ENCODE data around the gene MAGI1. TPM values are rescaled to one million over a fixed set of nuclear protein-coding genes. Genes with fewer than 3 reads are reported as not detected.

The MAGI1 gene
- total RNA-seq, 1 donor from 2014 or later, result 10.6 TPM

DNA sequence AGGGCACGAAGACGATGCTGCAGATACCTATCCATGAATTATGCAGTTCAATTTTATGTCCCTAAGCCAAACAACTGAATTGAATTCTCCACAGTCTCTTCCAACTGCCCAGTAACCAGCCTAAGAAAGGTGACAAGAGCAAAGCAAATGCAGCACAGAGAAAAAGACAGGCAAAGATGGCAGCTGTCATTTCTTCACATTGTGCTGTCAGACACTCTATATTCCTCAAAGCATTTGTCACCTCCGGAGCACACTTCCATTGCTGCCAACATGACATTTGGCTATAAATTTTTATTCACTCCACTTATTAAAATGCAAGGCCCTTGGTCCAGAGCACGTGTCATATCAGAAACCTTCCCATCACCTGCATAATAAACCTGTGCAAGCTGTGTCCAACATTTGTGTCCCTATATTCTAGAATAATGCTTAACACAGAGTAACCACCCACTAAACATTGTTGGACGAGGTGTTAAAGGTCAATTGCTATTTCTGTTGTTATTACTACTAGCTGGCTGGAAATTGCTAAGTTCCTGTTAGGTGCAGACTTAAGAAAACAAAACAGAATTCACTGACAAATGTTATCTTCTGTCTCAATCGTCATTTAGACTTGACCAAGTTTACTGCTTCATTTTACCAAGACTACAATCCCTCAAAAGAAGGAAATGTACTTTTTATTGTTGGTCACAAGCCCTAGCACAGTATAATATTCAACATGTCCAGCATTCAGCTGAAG lies 89.7 kb downstream of the MAGI1 start:
- DNase-seq (ENCODE audit: low read depth), result no peak

DNA sequence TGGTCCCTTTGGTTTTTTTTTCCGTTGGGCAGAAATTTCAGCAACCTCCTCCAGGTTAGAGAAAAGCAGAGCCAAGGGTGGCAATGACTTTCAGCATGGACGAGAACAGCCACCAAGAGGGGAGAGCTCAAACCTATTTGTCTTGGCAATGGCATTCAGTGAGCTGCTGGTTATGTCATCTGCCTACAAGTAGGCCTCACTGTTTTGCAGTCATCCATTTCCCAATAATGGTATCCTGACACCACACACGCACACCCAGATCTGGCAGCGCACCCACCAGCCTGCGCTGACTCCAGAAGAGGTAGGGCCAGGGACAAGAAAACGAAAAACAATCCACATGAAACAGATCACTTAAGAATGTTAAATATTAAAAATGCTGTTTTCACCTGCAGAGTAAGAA lies 92.3 kb downstream of the MAGI1 start:
- DNase-seq (ENCODE audit: low read depth), result no peak

GRCh38 chr3:65945953-65946352 lies 92.8 kb downstream of the MAGI1 start:
- DNase-seq (ENCODE audit: low read depth), result no peak

DNA sequence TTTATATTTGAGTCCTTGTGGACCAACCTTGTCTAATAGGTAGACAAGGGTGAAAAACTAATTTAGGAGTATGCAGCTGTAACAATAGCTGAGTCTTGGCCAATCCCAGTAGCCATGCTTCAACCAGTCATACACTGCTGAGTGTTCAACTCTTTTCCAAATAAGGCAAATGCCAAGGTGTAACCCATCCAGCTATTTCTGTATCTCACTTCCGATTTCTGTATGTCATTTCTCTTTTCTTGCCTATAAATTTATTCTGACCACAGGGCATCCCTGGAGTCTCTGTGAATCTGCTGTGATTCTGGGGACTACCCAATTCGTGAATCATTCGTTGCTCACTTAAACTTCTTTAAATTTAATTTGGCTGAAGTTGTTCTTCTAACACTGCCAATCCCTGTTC lies 93.2 kb downstream of the MAGI1 start:
- no peak for DNase-seq (ENCODE audit: low read depth)

GRCh38 chr3:65944252-65944651 lies 94.5 kb downstream of the MAGI1 start:
- no peak for DNase-seq (ENCODE audit: low read depth)

DNA sequence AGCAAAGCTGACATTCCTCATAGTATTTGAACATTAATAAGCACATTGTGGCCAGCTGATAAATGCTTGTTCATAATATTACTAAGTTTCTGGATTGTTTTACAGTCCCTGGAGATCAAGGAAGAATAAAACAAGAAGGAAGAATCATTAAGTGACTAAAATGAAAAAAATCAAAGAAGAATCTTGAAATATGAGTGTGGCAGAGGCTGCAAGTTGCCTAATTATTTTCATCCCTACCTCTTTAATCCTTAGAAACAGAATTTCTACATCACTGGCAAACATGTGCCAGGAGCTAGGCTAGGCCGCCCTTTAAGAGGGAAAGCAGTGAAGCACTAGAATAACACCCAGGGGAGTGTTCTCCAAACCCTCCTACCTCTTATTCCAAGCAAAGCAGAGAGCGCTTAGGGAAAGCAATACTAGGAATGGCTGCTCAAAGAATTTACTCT lies 98.9 kb downstream of the MAGI1 start:
- peak; percentile 29 for DNase-seq (ENCODE audit: low read depth)

GRCh38 chr3:65939184-65939583 lies 99.5 kb downstream of the MAGI1 start:
- no peak for DNase-seq (ENCODE audit: low read depth)

DNA sequence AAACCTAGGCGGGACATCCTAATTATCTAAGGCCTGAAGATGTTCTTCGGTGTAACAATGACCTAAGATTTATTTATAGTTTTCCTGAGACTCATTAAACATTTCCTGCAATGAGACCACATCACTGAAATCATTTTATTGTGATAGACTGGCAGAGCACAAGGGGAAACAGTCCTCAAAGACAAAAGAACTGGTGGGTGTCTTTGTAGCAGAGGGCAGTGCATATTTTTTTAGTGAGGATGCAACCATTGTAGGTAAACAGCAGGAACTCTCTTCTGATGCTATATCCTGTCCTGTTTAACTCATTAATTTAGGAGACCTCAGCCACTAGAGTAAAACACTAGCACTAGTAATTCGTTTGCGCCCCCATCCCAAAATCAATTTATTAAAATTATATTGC lies 100.0 kb downstream of the MAGI1 start:
- no peak for DNase-seq (ENCODE audit: low read depth)

GRCh38 chr3:65938147-65938546 lies 100.6 kb downstream of the MAGI1 start:
- no peak for DNase-seq (ENCODE audit: low read depth)

- peak; percentile 34 for DNase-seq (ENCODE audit: low read depth)
These were observed 101.6 kb downstream of the MAGI1 start for GRCh38 chr3:65936908-65937638.

GRCh38 chr3:65935724-65936123 lies 103.0 kb downstream of the MAGI1 start:
- DNase-seq (ENCODE audit: low read depth), result no peak

- DNase-seq (ENCODE audit: low read depth), result no peak
These were observed 108.1 kb downstream of the MAGI1 start for GRCh38 chr3:65930648-65931047.

- no peak for DNase-seq (ENCODE audit: low read depth)
These were observed 110.6 kb downstream of the MAGI1 start for GRCh38 chr3:65928110-65928509.

DNA sequence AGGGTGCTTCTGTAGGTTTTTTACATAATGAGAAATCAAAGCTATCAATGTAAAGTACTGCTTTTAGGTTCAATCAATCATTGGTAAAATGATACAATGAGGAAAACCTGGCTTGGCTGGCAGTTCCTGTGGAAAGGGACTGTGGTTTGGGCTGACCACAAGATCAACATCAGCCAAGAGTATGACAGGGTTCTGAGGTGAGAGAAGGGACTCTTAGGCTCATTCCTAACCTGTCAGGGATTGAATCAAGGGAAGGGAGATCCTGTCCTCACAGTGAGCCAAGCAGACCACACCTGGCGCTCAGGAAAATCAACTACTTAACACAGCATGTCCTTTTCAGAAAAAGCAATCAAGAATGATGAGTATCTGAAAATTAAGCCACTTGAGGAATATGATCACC lies 111.1 kb downstream of the MAGI1 start:
- peak; percentile 39 for DNase-seq (ENCODE audit: low read depth)

GRCh38 chr3:65925254-65925954 lies 113.3 kb downstream of the MAGI1 start:
- no peak for DNase-seq (ENCODE audit: low read depth)

DNA sequence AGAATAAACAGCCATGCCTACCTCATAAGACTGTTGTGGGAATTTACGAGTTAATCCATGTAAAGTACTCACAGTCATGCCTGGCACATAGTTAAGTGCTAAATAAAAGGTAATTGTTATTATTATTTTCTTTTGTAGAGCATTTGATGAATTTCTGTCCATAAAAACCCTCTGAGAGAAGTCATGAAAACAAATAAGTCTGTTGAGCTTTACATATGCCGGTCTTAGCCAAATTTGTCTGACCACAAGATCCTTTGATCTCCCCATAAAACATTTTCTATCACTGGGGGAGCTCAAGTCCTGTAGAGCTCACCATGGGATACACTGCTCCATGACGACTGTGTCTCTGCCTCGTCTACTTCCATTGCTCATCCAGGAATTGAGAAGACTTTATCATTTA lies 114.0 kb downstream of the MAGI1 start:
- DNase-seq (ENCODE audit: low read depth), result no peak

DNA sequence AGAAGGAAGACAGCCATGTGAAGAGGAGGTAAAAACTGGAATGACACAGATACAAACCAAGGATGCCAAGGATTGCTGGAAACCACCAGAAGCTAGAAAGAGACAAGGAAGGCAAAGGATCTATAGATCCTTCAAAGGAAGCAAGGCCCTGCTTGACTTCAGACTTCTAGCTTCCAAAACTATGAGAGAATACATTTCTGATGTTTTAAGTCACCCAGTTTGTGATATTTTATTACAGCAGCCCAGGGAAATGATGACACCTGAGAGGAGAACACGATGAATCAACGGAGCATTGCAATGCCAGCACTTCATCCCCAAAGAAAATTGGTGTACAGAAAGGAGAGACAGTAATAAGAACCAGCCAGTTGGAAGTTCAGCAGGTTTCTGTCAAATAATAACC lies 116.3 kb downstream of the MAGI1 start:
- no peak for DNase-seq (ENCODE audit: low read depth)

- DNase-seq (ENCODE audit: low read depth), result no peak
These were observed 118.9 kb downstream of the MAGI1 start for GRCh38 chr3:65919826-65920225.

DNA sequence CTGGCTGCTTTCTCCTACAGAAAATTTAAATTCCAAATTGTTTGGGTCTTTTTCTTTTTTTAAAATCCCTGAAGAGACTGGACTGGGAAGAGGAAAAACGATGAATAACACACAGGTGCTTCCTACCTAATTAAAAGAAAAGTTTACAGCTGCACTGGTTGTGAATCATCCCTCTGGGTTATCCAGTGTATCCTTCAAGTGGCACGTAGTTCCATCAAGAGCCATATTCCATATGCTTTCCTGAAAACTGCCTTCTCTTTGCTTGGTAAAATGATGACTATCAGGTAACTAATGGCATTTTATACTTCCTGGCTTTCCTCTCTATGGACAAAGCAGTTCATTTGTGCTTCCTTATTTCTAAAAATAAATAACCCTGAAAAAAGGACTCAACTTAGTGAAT lies 123.2 kb downstream of the MAGI1 start:
- DNase-seq (ENCODE audit: low read depth), result no peak

DNA sequence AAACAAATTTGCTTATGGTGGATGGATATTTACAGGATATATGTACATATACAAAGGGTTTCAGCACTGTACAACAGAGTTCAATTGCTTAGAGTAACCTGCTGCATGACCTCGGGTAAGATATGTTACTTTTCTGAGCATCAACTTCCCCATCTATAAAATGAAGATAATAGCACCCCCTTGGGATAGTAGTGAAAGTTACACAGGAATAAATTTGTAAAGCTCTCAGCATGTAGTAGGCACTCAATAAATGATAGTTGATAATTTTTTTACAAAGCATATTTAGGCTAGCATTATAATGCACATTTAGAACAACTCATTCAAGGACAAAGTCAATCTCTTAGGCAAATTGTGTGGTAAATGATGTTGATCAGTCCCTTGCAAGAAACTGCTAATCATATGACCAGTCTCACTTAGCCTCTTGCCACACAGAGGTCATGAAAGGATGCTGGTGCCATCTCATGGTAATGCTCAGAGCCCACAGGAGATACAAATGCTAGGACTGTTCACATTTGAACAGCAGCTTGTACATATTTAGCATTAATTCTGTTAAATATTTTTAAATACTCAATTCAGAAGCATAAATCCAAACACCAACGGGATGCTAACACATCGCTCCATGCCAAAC lies 123.9 kb downstream of the MAGI1 start:
- peak; percentile 20 for DNase-seq (ENCODE audit: low read depth)

- peak; percentile 64 for DNase-seq (ENCODE audit: low read depth)
These were observed 124.5 kb downstream of the MAGI1 start for GRCh38 chr3:65914032-65914739.
